HepG2 (cell line): Measurements from ENCODE around the gene CD276. TPM values are rescaled to one million over a fixed set of nuclear protein-coding genes. Genes with fewer than 3 reads are reported as not detected.

Source experiments
- FOXA1 ChIP-seq, 2 experiments: fragments of 450-650 bp in 1 of 2; sonication (generic) in 1 of 2; formaldehyde crosslinking in 1 of 2; IDR thresholded peaks; 2 replicates each; pipeline versions ENCODE4 v1.4.0 to v1.6.1; 2016 to 2020; ENCODE audit warnings: missing genetic modification reagents in 1 of 2
- HIC2 ChIP-seq: sonication (generic); formaldehyde crosslinking; IDR thresholded peaks from 2 replicates; pipeline ENCODE4 v1.9.0; 2022; ENCODE audit warnings: low read depth, missing genetic modification reagents
- MIXL1 ChIP-seq: IDR thresholded peaks from 2 replicates; pipeline ENCODE4 v1.6.1; 2016
- RAD21 ChIP-seq: fragments of 450-650 bp; formaldehyde crosslinking; IDR thresholded peaks from 2 replicates; pipeline ENCODE4 v1.5.0; 2020; ENCODE audit warnings: mild to moderate bottlenecking
- SALL1 ChIP-seq: sonication (generic); formaldehyde crosslinking; IDR thresholded peaks from 2 replicates; pipeline ENCODE4 v1.8.0; 2022; ENCODE audit warnings: mild to moderate bottlenecking, missing genetic modification reagents
- SMC3 ChIP-seq: IDR thresholded peaks from 2 replicates; pipeline ENCODE4 v1.6.1; 2011; ENCODE audit warnings: low read length, improper control_type of control experiment
- STAG1 ChIP-seq: sonication (generic); formaldehyde crosslinking; IDR thresholded peaks from 2 replicates; pipeline ENCODE4 v1.4.0; 2020; ENCODE audit warnings: missing genetic modification reagents
- SUZ12 ChIP-seq: fragments of 150-350 bp; IDR thresholded peaks from 2 replicates; pipeline ENCODE4 v1.6.1; 2014; ENCODE audit warnings: low read depth, low read length
- TFAP4 ChIP-seq: sonication (generic); IDR thresholded peaks from 2 replicates; pipeline ENCODE4 v1.6.1; 2016; ENCODE audit warnings: low read depth, borderline replicate concordance
- XRCC5 ChIP-seq: fragments of 200-400 bp; formaldehyde crosslinking; optimal IDR thresholded peaks from 2 replicates; pipeline ENCODE3; 2017; ENCODE audit warnings: mild to moderate bottlenecking, low read length
- ZNF501 ChIP-seq: sonication (generic); formaldehyde crosslinking; IDR thresholded peaks from 2 replicates; pipeline ENCODE4 v1.5.1; 2020; ENCODE audit warnings: mild to moderate bottlenecking, moderate library complexity, missing genetic modification reagents
- ZNF567 ChIP-seq: sonication (generic); formaldehyde crosslinking; IDR thresholded peaks from 2 replicates; pipeline ENCODE4 v1.8.1; 2023; ENCODE audit warnings: mild to moderate bottlenecking, missing genetic modification reagents, borderline replicate concordance
- ZNF687 ChIP-seq: sonication (generic); formaldehyde crosslinking; IDR thresholded peaks from 2 replicates; pipeline ENCODE4 v1.5.1; 2020; ENCODE audit warnings: mild to moderate bottlenecking, missing genetic modification reagents, moderate library complexity
- polyA plus RNA-seq, 8 experiments: library from polyadenylated mRNA; depleted of rRNA in 3 of 8; stranded (reverse) in 7 of 8; unstranded in 1 of 8; fragments of >200 nt; fragmentation: Illumina TruSeq in 4 of 8; extraction: Trizol in 4 of 8; gene quantifications; 2 replicates each; pipeline versions ENCODE4 v1.2.1 to v1.2.3, GENCODE V29; 2011 to 2016; ENCODE audit warnings: low read depth in 4 of 8, missing spikeins in 1 of 8, mixed read lengths in 1 of 8; ENCODE audit not compliant: insufficient read depth in 1 of 8
- total RNA-seq, 5 experiments: library from RNA; depleted of rRNA; stranded (reverse); fragments of >200 nt; fragmentation: Illumina TruSeq; extraction: Trizol; gene quantifications; 2 replicates each; pipeline ENCODE4 v1.2.3, GENCODE V29; 2016; ENCODE audit warnings: low read depth in 1 of 5

CD276 gene
- total and polyA plus RNA-seq, 2 of the 13 experiments (the other 11 are each of a cell fraction or from before 2014, with no cell fraction given): 24.6 to 55.2 TPM

GRCh38 chr15:73704869-73705645 is 20.9 kb downstream of the CD276 start (continued):
- 0 out of 2 replicates have a peak, but pooled peaks have one; percentile 15 for TF ChIP-seq TFAP4
- TF ChIP-seq RAD21 (CRISPR knock-in tag): peak; percentile 75; the same call in 1 of the 2 replicates
- 0 out of 2 replicates have a peak, but pooled peaks have one; percentile 16 for TF ChIP-seq HIC2
- no peak for TF ChIP-seq ZNF501 (CRISPR knock-in tag)
- TF ChIP-seq XRCC5: peak; percentile 64
- no peak for TF ChIP-seq FOXA1 (IDR thresholded peaks at IDR 0.05)
- peak; percentile 17; the same call in 1 of the 2 replicates for TF ChIP-seq FOXA1 (CRISPR knock-in tag; IDR thresholded peaks at IDR 0.05)
- TF ChIP-seq SALL1 (CRISPR knock-in tag): 0 out of 2 replicates have a peak, but pooled peaks have one; percentile 24
- TF ChIP-seq SUZ12: no peak
- TF ChIP-seq ZNF687 (CRISPR knock-in tag): 0 out of 2 replicates have a peak, but pooled peaks have one; percentile 14
- TF ChIP-seq STAG1 (CRISPR knock-in tag): peak; percentile 80
- no peak for TF ChIP-seq MIXL1
- peak; percentile 39 for TF ChIP-seq SMC3
- TF ChIP-seq ZNF567 (CRISPR knock-in tag): no peak
